OCI-M2 (cell line): ENCODE measurements around the gene GANC.

Experiments used
- DNase-seq: peaks from one replicate; lab custom pipeline; 2025; ENCODE audit not compliant: unreplicated experiment; lab: John Stamatoyannopoulos, UW

Gene GANC

DNA sequence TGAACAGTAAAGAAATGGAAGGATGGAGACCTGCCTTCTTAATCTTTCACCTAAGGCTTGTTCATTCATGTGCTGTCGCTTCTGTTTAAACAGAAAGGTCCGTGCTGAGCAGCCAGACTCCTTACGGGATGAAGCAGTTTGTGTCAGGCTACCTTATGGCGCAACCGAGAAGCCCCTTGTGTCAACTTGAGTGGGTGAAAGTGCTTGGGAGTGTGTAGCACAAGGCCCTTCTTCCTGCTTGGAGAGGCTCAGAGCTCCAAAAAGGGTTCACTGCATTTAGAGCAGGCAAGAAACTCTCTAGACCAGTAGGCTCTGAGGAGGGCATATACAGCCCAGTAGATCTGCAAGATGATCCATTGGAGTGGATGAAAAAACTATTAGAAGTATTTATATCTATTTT, 102.3 kb downstream of the GANC start:
- DNase-seq = no peak

DNA sequence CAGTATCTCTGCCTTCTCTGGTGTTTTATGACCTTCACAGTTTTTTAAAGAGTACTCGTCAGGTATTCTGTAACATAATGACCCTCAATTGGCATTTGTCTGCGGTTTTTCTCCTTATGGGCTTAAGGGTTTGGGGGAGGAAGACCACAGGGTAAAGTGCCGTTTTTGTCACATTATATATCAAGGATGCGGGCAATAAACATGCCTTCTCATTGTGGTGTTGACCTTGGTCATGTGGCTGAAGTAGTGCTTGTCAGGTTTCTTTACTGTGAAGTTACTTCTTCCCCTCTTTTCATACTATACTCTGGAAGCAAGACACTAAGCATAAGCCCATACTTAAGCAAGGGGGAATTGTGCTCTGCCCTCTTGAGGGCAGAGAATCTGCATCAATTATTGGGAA, 102.9 kb downstream of the GANC start:
- no peak for DNase-seq

DNA sequence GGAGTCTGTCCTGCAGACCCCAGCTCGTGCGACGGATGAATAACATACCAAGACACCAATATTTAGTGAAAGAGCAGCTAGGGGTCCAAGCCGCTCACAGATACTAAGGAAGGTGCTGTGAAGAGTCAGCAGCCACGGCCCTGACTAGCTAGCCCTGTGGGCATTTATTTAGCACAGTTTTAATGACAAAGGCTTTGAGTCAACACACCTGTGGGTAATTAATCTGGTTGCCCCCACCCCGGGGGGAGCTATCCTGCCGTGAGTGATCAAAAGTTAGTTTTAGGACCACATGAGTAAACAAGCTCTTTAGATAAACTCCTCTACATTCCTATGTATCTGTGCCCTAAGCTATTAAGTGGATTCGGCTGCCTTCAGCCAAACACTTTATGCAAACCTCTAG, 105.0 kb downstream of the GANC start:
- DNase-seq = no peak

DNA sequence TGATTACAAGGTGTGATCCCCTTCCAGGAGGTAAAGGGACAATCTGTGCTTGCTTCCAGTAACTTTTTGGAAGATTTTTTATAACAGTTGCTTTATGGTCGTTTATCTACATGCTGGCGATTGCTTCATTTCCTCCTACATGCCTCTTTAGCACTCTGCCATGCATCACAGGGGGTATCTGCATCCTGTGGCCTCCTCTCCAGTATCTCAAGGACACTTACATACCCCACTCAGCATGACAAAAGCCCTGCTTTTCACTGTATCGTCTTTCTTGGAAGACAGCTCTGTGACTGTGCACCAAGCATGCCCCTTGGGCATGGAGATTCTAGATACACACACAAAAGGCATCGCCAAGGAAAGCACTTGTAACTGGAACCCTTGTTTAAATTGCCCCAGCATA, 111.6 kb downstream of the GANC start:
- DNase-seq = no peak

GRCh38 chr15:42385206-42385979, 112.4 kb downstream of the GANC start:
- DNase-seq = no peak

DNA sequence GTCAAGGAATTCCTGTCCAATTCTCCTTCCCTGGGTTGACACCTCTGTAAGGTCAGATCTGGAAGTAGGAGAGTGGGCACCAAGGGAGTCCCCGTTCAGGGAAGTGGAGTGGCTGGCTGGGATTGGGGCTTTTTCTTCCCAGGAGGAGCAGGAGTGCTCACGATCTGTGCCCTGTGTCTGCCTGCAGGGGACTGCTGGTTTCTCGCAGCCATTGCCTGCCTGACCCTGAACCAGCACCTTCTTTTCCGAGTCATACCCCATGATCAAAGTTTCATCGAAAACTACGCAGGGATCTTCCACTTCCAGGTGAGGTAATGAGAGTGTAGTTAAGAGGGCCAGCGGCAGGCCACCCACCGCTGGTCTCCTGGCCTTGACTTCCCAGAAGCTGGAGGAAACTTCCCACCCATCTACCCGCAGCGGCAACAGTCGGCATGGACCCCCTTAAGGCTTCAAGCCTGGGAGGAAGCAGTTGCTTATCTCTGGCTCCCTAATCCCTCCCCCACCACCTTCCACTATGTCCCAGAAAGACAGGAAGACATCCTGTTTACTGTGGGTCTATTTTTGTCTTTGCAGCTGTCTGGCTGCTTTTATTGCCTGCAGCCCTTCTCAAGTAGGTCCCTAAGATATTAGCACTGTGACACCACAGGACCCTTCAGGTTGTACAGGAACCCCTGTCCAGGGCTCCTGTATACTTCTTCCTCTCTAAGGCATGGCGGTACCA, 113.1 kb downstream of the GANC start:
- DNase-seq = no peak

DNA sequence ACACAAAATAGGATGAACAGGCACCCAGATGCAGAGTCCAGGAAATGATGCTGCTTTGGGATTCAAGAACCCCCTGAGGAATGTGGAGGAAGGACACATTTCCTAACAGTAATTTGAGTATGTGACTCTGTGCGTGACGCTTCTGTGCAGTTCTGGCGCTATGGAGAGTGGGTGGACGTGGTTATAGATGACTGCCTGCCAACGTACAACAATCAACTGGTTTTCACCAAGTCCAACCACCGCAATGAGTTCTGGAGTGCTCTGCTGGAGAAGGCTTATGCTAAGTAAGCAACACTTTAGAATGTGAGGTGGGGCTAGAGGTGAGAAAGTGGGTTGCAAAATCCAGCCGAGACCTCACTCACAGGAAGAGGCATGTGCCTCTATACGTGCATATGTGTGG, 114.6 kb downstream of the GANC start:
- DNase-seq = no peak

GRCh38 chr15:42392309-42393024, 119.5 kb downstream of the GANC start:
- no peak for DNase-seq

- DNase-seq = no peak
These were observed 121.1 kb downstream of the GANC start for GRCh38 chr15:42394106-42394505.

DNA sequence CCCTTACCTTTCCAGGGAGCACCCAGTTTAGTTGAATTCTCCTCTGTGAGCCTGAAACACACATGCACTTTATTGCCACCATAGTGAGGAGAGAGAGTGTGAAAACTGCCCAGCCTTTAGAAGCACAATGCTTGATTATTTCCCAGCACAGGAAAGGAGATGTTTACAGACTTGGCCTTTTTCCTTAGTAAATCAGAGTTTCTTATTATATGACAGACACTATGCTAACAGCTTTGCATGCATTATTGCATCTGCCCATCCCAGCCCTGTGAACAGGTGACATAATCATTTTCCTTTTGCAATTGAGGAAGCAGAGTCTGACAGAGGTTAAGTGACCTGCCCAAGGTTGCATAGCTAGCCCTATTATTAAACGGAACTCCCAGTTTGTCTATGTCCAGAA, 122.8 kb downstream of the GANC start:
- no peak for DNase-seq

DNA sequence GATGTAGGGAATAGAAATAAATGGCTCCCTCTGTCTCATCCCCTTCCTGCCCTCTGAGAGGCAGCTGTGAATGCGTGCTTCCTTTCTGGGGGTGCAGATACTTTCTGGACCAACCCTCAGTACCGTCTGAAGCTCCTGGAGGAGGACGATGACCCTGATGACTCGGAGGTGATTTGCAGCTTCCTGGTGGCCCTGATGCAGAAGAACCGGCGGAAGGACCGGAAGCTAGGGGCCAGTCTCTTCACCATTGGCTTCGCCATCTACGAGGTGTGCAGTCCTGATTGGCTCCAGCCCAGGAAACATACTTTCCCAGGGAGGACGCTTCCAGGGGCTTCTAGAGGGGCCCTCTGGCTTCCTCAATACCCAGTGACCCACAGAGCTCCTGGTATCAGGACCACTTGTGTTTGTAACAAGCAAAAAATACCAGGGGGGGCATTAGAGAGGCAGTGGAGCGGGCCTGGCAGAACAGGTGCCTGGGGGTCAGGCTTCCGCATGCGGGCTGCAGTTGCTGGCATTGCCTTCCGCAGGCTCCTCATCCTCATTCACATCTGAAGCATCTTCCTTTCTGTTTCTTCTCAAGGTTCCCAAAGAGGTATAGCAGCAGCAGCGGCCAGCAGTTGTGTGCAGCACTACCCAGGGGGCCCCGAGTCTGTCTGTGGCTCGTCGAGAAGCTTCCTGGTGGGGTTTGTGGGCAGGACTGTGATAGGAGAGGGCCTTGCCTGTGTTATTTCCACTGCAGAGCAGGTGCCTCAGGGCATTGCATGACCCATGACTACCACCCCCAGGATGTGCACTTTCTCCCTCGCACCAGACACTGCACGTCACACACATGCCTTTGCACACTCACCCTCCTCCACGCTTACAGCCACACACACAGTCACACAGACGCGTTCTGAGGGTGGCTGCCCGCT, 128.8 kb downstream of the GANC start:
- DNase-seq = no peak

DNA sequence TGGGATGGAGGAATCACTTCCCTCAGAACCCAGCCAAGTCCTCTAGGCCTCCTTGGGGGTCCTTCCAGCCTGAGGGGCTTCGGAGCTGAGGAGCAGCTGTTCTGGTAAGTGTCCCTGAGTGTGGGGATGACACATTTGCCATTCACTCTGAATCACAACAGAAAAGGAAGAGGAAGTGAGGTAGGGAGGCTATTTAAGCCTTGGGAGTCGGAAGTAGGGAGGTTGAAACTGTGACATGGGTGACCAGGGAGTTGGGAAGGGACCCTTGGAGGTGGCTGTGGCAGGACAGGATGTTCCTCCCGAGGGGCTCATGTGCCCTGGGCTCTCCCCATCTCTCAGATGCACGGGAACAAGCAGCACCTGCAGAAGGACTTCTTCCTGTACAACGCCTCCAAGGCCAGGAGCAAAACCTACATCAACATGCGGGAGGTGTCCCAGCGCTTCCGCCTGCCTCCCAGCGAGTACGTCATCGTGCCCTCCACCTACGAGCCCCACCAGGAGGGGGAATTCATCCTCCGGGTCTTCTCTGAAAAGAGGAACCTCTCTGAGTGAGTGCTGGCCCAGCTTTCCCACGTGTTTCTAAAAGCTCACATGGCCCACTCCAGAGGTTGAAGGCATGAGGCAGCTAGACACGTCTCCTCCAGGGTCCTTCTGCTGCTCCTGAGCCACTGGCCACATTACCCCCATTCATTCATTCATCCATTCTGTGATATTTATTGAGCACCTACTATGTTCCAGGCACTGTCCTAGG, 129.6 kb downstream of the GANC start:
- no peak for DNase-seq

DNA sequence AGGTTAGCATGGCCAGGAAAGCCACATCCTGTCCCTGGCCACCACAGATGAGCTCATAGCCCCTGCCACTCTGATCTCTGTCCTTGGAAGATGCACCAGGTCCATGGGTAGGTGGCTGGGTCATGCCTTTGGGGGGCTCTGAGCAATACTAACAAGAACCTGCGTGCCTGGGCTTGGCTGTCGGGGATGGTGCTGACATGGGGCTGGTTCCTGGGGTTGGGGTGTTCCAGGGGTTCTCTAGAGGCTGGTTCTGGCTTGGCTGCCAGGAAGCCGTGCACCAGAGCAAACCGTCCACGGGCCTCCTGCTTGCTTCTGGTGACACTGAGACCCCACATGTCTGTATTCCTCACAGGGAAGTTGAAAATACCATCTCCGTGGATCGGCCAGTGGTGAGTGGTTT, 130.4 kb downstream of the GANC start:
- DNase-seq = no peak

DNA sequence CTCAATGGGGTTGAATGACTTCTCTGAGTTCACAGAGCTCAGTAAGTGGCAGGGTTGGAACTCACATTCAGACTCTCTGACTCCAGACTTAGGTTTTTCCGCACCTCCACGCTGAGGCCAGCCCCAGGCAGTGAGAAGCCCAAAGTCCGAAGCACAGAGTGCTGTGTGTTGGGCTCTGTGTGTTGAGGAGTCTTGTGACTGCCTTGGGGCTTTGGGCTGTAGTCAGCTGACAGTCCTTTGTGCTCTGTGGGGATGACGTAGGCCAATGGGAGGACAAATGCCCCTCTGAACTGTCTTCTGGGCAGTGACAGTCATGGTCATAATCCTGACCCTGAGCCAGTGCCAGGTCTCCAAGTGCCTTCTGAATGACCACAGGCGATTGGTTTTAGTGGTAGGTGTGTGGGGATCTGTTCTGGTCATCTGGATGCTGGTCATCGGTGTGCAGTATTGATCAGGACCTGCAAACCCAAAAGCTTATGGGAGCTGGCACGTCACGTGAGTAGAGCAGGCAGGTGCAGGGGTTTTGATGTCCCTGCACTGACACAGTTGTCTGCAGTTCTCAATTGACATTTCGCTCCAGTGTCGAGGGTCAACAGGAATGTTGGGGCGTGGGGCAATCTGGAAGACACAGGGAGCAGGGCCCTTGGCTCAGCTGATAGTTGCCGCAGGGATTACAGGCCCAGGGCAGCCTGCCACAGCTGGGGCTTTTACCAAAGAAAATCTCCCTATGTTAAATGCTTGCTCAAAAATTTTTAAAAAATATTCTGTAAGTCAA, 131.6 kb downstream of the GANC start:
- no peak for DNase-seq

GRCh38 chr15:42405863-42406482, 133.0 kb downstream of the GANC start:
- DNase-seq = no peak
